CD4-positive, CD25-positive, alpha-beta regulatory T cell (primary cell): ENCODE results near the gene MAGI1. TPM values are rescaled to one million over a fixed set of nuclear protein-coding genes. Genes with fewer than 3 reads are reported as not detected.

Experiments
- ATAC-seq, 2 donors: fragments of 150-1000 bp; cut with Tn5 transposase; one replicate each; pipeline ENCODE4 v1.10.0; 2021; ENCODE audit warnings: low read depth in 2 of 2, moderate number of reproducible peaks in 2 of 2, moderate library complexity in 1 of 2
- DNase-seq, 3 donors: peaks; one replicate each; pipeline versions ENCODE4 v3.0.0 to v3.0.0-alpha.2; 2012 to 2022; ENCODE audit warnings: mixed read lengths in 1 of 3
- H3K27ac ChIP-seq: one replicate; pipeline ENCODE4 v1.7.0; 2013; ENCODE audit warnings: mild to moderate bottlenecking, low read length; ENCODE audit not compliant: insufficient read depth, poor library complexity, severe bottlenecking
- H3K27me3 ChIP-seq: one replicate; pipeline ENCODE4 v1.7.0; 2013; ENCODE audit warnings: low read length; ENCODE audit not compliant: control insufficient read depth, insufficient read depth
- H3K36me3 ChIP-seq: one replicate; pipeline ENCODE4 v1.7.0; 2013; ENCODE audit warnings: mild to moderate bottlenecking, low read length, moderate library complexity; ENCODE audit not compliant: control insufficient read depth, insufficient read depth
- H3K4me1 ChIP-seq: 2 replicates; pipeline ENCODE4 v1.7.0; 2013; ENCODE audit warnings: mild to moderate bottlenecking, low read length; ENCODE audit not compliant: insufficient read depth, control insufficient read depth, poor library complexity, severe bottlenecking
- H3K4me3 ChIP-seq: one replicate; pipeline ENCODE4 v1.7.0; 2013; ENCODE audit warnings: low read depth, mild to moderate bottlenecking, low read length, moderate library complexity
- H3K9me3 ChIP-seq, 2 experiments: 1 replicate in 1 of 2; 2 replicates in 1 of 2; pipeline ENCODE4 v1.7.0; 2013; ENCODE audit warnings: low read length in 2 of 2, mild to moderate bottlenecking in 1 of 2, moderate library complexity in 1 of 2; ENCODE audit not compliant: control insufficient read depth in 2 of 2
- H3K27ac Mint-ChIP-seq, 3 donors: one replicate each; pipeline ENCODE4 v1.8.0; 2020 to 2022; ENCODE audit warnings: mild to moderate bottlenecking in 3 of 3, mixed read lengths in 3 of 3, moderate library complexity in 2 of 3
- H3K27me3 Mint-ChIP-seq: one replicate; pipeline ENCODE4 v1.8.0; 2022; ENCODE audit warnings: mild to moderate bottlenecking, mixed read lengths
- H3K36me3 Mint-ChIP-seq: one replicate; pipeline ENCODE4 v1.8.0; 2020; ENCODE audit warnings: mixed read lengths
- H3K4me1 Mint-ChIP-seq, 4 donors: one replicate each; pipeline ENCODE4 v1.8.0; 2020 to 2022; ENCODE audit warnings: mixed read lengths in 4 of 4, mild to moderate bottlenecking in 1 of 4
- H3K4me3 Mint-ChIP-seq, 4 donors: one replicate each; pipeline ENCODE4 v1.8.0; 2020 to 2022; ENCODE audit warnings: mild to moderate bottlenecking in 4 of 4, mixed read lengths in 4 of 4, moderate library complexity in 3 of 4
- H3K9me3 Mint-ChIP-seq, 7 donors: one replicate each; pipeline ENCODE4 v1.8.0; 2020 to 2022; ENCODE audit warnings: mixed read lengths in 7 of 7, mild to moderate bottlenecking in 3 of 7, moderate library complexity in 2 of 7
- polyA plus RNA-seq, 4 donors: library from polyadenylated mRNA; unstranded; fragments of 300-500 nt; fragmentation: Illumina TruSeq; gene quantifications; one replicate each; pipeline ENCODE4 v1.2.3, GENCODE V29; 2021
- total RNA-seq: library from RNA; stranded (reverse); gene quantifications from one replicate; pipeline ENCODE4 v1.2.3, GENCODE V29; 2022

Gene MAGI1
- total and polyA plus RNA-seq, 5 donors from 2014 or later, result 0.10 to 0.44 (median 0.19) TPM; not detected in 1

DNA sequence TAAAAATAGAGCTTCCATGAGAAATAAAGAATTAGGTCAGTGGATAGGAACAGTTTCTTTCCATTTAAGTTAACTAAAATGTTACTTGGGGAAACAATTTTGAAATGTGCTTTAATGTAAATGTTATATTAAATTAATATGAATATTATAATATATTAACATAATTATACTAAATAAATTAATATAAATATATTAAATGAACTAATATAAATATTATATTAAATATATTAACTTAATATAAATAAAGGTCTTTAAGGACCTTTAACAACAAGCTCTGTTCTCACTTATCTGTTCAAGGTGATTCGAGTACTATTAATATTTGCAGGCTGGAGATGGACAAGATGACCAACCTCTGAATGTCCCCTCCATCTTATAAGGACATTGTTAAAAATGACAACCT is 100.6 kb downstream of the MAGI1 start:
- Histone ChIP-seq H3K27me3 (no peaks in the 10 kb centered on the region), H3K9me3 (no peaks in the 10 kb centered on the region), H3K4me1 (no peaks in the 10 kb centered on the region), H3K4me3 (no peak overlapping the region), H3K36me3 (no peaks in the 10 kb centered on the region), H3K27ac (no peak overlapping the region)
- Mint-ChIP-seq H3K27ac (no peak overlapping the region), H3K4me3 (no peak overlapping the region), H3K27me3 (peaks cover 11% of the 10 kb centered on the region), H3K4me1 (no peaks in the 10 kb centered on the region), H3K9me3 (peaks cover 0 to 8% (median 2%) of the 10 kb centered on the region in 7 donors), H3K36me3 (no peaks in the 10 kb centered on the region)
- DNase-seq, result no peak
- ATAC-seq, result no peak

DNA sequence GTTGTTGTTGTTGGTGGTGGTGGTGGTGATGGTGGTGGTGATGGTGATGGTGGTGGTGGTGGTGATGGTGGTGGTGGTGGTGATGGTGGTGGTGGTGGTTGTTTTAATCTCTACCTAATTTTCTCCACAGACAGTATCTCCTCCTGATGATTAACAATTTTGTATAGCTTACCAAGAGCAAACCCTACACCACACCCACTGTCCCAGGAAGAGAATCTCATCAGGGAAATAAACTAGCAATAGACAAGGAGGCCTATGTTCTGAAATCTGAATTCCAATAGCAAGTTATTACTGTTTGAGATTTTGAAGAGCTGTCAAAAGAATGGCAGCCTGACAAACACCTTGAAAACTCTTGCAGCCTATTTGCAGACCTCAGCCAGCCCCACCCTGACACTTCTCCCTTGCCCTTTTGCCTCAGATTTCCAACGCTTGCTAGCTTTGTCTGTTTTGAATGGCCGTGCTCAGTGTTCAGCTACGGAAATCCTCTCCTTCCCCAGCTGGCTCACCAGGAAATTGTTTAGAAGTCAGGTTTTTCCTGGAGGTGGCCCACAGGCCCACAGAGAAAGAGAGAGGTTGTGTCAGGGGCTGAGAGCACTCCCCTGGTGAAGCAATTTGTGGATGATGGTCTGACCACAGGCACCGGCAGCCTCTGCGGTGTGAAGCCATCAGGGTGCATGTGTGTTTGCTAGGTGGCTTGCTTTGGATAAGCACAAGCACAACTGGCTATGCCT is 101.6 kb downstream of the MAGI1 start:
- no peaks in the 10 kb centered on the region for H3K36me3 ChIP-seq
- no peaks in the 10 kb centered on the region for H3K9me3 ChIP-seq
- H3K27me3 ChIP-seq, result no peaks in the 10 kb centered on the region
- no peak overlapping the region for H3K27ac ChIP-seq
- Mint-ChIP-seq H3K36me3 (no peaks in the 10 kb centered on the region), H3K9me3 (peaks cover 0 to 9% (median 3%) of the 10 kb centered on the region in 7 donors), H3K4me3 (no peak overlapping the region), H3K4me1 (no peaks in the 10 kb centered on the region), H3K27me3 (peaks cover 4% of the 10 kb centered on the region), H3K27ac (no peak overlapping the region)
- no peak for ATAC-seq
- DNase-seq, result no peak
- no peaks in the 10 kb centered on the region for H3K4me1 ChIP-seq
- no peak overlapping the region for H3K4me3 ChIP-seq

DNA sequence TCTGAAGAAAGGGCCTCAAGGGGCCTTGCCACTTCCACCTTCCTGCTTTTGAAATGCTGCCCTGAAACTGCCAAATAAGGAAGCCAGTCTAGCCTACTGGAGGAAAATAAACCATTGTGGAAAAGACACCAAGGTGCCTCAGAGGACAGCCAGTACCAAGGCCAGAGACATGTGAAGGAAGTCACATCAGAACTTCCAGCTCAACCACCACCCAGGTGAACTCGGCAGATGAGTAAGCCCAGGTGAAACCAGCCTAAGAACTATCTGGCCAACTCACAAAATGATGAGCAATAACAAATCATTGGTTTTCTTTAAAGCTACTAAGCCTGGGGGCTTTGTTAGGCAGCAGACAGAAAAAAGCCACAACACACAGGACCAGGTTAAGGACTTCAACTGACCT is 103.0 kb downstream of the MAGI1 start:
- H3K27ac ChIP-seq, result no peak overlapping the region
- no peak for ATAC-seq
- H3K4me3 ChIP-seq, result no peak overlapping the region
- H3K9me3 ChIP-seq, result no peaks in the 10 kb centered on the region
- Mint-ChIP-seq H3K36me3 (no peaks in the 10 kb centered on the region), H3K27ac (no peak overlapping the region), H3K27me3 (peaks cover 4% of the 10 kb centered on the region), H3K4me1 (no peaks in the 10 kb centered on the region), H3K4me3 (no peak overlapping the region), H3K9me3 (peaks cover 0 to 9% (median 3%) of the 10 kb centered on the region in 7 donors)
- no peak for DNase-seq
- H3K36me3 ChIP-seq, result no peaks in the 10 kb centered on the region
- no peaks in the 10 kb centered on the region for H3K27me3 ChIP-seq
- no peaks in the 10 kb centered on the region for H3K4me1 ChIP-seq

DNA sequence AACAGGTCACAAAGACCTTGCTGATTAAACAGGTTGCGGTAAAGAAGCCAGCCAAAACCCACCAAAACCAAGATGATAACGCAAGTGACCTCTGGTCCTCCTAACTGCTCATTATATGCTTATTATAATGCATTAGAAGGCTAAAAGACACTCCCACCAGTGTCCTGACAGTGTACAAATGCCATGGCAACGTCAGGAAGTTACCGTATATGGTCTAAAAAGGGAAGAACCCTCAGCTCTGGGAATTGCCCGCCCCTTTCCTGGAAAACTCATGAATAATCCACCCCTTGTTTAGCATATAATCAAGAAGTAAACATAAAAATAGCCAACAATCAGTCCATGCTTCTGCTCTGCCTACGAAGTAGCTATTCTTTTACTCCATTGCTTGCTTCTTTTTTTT is 108.1 kb downstream of the MAGI1 start:
- DNase-seq (no peak), ATAC-seq (no peak)
- Histone ChIP-seq H3K9me3 (no peaks in the 10 kb centered on the region), H3K36me3 (no peaks in the 10 kb centered on the region), H3K4me1 (no peaks in the 10 kb centered on the region), H3K4me3 (no peak overlapping the region), H3K27ac (no peak overlapping the region), H3K27me3 (no peaks in the 10 kb centered on the region)
- peaks cover 4% of the 10 kb centered on the region for H3K27me3 Mint-ChIP-seq
- H3K4me3 Mint-ChIP-seq, result no peak overlapping the region
- H3K9me3 Mint-ChIP-seq, result peaks cover 0 to 9% (median 3%) of the 10 kb centered on the region in 7 donors
- H3K36me3 Mint-ChIP-seq, result no peaks in the 10 kb centered on the region
- no peaks in the 10 kb centered on the region for H3K4me1 Mint-ChIP-seq
- H3K27ac Mint-ChIP-seq, result no peak overlapping the region

DNA sequence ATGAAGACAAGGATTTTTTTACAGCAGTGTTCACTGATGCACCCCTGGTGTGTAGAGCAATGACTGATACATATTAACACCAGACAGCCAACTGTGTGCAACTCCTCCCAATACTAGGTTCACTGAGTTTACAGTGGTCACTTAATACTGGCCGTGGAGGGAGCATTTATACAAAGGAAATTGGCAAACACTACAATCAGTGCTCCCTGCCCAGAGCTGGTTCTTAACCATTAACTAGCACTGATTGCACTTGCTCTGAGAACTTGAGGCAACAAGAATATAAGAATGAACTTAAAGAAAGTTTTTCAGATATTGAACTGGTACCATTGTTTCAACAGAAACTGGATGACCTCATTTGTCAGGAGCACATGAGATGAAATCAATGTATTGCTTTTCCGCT is 110.6 kb downstream of the MAGI1 start:
- Histone ChIP-seq H3K9me3 (no peaks in the 10 kb centered on the region), H3K4me3 (no peak overlapping the region), H3K27me3 (no peaks in the 10 kb centered on the region), H3K36me3 (no peaks in the 10 kb centered on the region), H3K27ac (no peak overlapping the region), H3K4me1 (no peaks in the 10 kb centered on the region)
- Mint-ChIP-seq H3K4me3 (no peak overlapping the region), H3K36me3 (no peaks in the 10 kb centered on the region), H3K4me1 (no peaks in the 10 kb centered on the region), H3K9me3 (peaks cover 0 to 5% (median 0%) of the 10 kb centered on the region in 7 donors), H3K27me3 (no peaks in the 10 kb centered on the region), H3K27ac (peak overlapping the region in 1 of 3 donors; percentile 7)
- DNase-seq (no peak), ATAC-seq (no peak)

DNA sequence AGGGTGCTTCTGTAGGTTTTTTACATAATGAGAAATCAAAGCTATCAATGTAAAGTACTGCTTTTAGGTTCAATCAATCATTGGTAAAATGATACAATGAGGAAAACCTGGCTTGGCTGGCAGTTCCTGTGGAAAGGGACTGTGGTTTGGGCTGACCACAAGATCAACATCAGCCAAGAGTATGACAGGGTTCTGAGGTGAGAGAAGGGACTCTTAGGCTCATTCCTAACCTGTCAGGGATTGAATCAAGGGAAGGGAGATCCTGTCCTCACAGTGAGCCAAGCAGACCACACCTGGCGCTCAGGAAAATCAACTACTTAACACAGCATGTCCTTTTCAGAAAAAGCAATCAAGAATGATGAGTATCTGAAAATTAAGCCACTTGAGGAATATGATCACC is 111.1 kb downstream of the MAGI1 start:
- Histone ChIP-seq H3K4me3 (no peak overlapping the region), H3K27ac (no peak overlapping the region), H3K9me3 (no peaks in the 10 kb centered on the region), H3K36me3 (no peaks in the 10 kb centered on the region), H3K4me1 (no peaks in the 10 kb centered on the region), H3K27me3 (no peaks in the 10 kb centered on the region)
- H3K4me1 Mint-ChIP-seq, result no peaks in the 10 kb centered on the region
- H3K27me3 Mint-ChIP-seq, result no peaks in the 10 kb centered on the region
- H3K9me3 Mint-ChIP-seq, result peaks cover 0 to 5% (median 0%) of the 10 kb centered on the region in 7 donors
- no peak for ATAC-seq
- DNase-seq, result no peak
- no peak overlapping the region for H3K4me3 Mint-ChIP-seq
- no peaks in the 10 kb centered on the region for H3K36me3 Mint-ChIP-seq
- peak overlapping the region in 1 of 3 donors; percentile 7 for H3K27ac Mint-ChIP-seq

DNA sequence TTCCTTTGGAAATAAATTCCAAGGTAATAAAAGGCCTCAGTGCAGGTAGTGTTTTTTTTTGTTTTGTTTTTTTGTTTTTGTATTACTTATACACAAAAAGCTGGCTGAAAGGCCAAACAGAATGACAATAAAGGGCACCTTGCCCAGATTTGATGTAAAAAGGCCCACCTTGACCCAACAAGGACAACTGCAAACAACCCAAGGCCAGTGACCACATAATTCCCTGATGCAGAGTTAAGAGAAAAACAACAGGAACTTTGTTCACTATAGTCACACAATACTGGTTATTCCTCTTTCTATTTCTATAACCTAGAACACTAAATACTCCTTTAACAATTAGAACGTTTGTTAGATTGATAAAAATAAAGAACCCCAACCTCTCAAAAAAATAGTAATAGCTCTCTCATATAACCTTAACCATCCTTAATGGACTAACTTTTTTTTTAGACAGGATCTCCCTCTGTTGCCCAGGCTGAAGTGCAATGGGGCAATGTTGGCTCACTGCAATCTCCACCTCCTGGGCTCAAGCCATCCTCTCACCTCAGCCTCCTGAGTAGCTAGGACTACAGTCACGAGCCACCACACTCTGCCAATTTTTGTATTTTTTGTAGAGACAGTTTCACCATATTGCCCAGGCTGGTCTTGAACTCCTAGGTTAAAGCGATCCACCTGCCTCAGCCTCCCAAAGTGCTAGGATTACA is 113.3 kb downstream of the MAGI1 start:
- H3K36me3 ChIP-seq, result no peaks in the 10 kb centered on the region
- Mint-ChIP-seq H3K9me3 (peaks cover 0 to 2% (median 0%) of the 10 kb centered on the region in 7 donors), H3K27me3 (no peaks in the 10 kb centered on the region), H3K36me3 (no peaks in the 10 kb centered on the region), H3K4me3 (no peak overlapping the region), H3K4me1 (no peaks in the 10 kb centered on the region), H3K27ac (peak overlapping the region in 1 of 3 donors; percentile 32)
- H3K9me3 ChIP-seq, result no peaks in the 10 kb centered on the region
- no peak overlapping the region for H3K4me3 ChIP-seq
- no peaks in the 10 kb centered on the region for H3K27me3 ChIP-seq
- H3K27ac ChIP-seq, result no peak overlapping the region
- no peak for DNase-seq
- no peak for ATAC-seq
- no peaks in the 10 kb centered on the region for H3K4me1 ChIP-seq

DNA sequence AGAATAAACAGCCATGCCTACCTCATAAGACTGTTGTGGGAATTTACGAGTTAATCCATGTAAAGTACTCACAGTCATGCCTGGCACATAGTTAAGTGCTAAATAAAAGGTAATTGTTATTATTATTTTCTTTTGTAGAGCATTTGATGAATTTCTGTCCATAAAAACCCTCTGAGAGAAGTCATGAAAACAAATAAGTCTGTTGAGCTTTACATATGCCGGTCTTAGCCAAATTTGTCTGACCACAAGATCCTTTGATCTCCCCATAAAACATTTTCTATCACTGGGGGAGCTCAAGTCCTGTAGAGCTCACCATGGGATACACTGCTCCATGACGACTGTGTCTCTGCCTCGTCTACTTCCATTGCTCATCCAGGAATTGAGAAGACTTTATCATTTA is 114.0 kb downstream of the MAGI1 start:
- Mint-ChIP-seq H3K27ac (peak overlapping the region in 1 of 3 donors; percentile 32), H3K36me3 (no peaks in the 10 kb centered on the region), H3K9me3 (peaks cover 0 to 2% (median 0%) of the 10 kb centered on the region in 7 donors), H3K27me3 (no peaks in the 10 kb centered on the region), H3K4me1 (no peaks in the 10 kb centered on the region), H3K4me3 (no peak overlapping the region)
- no peaks in the 10 kb centered on the region for H3K9me3 ChIP-seq
- no peaks in the 10 kb centered on the region for H3K27me3 ChIP-seq
- no peak overlapping the region for H3K4me3 ChIP-seq
- no peaks in the 10 kb centered on the region for H3K4me1 ChIP-seq
- no peak for DNase-seq
- ATAC-seq, result no peak
- H3K27ac ChIP-seq, result no peak overlapping the region
- no peaks in the 10 kb centered on the region for H3K36me3 ChIP-seq
